ENCODE data around the gene PDLIM3. TPM values are rescaled to one million over a fixed set of nuclear protein-coding genes. Genes with fewer than 3 reads are reported as not detected.

The PDLIM3 gene
- total and polyA plus RNA-seq, 11 donors: 111 to 1,156 (median 246) TPM

- DNase-seq: no peak
- H3K36me3 ChIP-seq: no peaks in the 10 kb centered on the region
- H3K27ac ChIP-seq: no peak overlapping the region
- no peaks in the 10 kb centered on the region for H3K9me3 ChIP-seq
- no peak overlapping the region for H3K4me3 ChIP-seq
- 65 to 81% (median 70%) methylated on average over 1 of the region's 1 CpG for WGBS, 4 donors
- no peak for TF ChIP-seq POLR2A (IDR thresholded peaks at IDR 0.05)
- TF ChIP-seq, protein P1, sequence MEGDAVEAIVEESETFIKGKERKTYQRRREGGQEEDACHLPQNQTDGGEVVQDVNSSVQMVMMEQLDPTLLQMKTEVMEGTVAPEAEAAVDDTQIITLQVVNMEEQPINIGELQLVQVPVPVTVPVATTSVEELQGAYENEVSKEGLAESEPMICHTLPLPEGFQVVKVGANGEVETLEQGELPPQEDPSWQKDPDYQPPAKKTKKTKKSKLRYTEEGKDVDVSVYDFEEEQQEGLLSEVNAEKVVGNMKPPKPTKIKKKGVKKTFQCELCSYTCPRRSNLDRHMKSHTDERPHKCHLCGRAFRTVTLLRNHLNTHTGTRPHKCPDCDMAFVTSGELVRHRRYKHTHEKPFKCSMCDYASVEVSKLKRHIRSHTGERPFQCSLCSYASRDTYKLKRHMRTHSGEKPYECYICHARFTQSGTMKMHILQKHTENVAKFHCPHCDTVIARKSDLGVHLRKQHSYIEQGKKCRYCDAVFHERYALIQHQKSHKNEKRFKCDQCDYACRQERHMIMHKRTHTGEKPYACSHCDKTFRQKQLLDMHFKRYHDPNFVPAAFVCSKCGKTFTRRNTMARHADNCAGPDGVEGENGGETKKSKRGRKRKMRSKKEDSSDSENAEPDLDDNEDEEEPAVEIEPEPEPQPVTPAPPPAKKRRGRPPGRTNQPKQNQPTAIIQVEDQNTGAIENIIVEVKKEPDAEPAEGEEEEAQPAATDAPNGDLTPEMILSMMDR (IDR thresholded peaks at IDR 0.05): no peak
- no peaks in the 10 kb centered on the region for H3K27me3 ChIP-seq
- peak; percentile 14 to 62 (median 39) for ATAC-seq
- H3K4me1 ChIP-seq: peaks cover 0 to 4% (median 0%) of the 10 kb centered on the region in 12 donors
- intact Hi-C loops (cut with DNase I): no loop called here
These were observed 13.3 kb upstream of the PDLIM3 start for GRCh38 chr4:185548587-185548986.

DNA sequence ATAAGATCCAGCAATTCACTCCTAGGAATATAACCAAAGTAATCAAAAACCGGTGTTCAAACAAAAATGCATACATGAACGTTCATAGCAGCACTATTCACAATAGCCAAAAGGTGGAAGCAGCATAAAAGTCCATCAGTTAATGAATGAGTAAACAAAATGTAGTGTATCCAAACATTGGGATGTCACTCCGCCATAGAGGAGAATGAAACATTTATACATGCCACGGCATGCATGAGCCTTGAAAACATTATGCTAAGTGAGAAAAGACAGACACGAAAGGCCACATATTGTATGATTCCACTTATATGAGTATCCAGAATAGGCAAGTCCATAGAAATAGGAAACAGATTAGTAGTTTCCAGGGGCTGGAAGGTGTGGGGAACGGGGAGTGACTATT lies 11.0 kb upstream of the PDLIM3 start:
- Histone ChIP-seq H3K4me1 (peaks cover 0 to 11% (median 1%) of the 10 kb centered on the region in 12 donors), H3K36me3 (no peaks in the 10 kb centered on the region), H3K27ac (no peak overlapping the region), H3K4me3 (no peak overlapping the region), H3K9me3 (no peaks in the 10 kb centered on the region), H3K27me3 (no peaks in the 10 kb centered on the region)
- WGBS, 4 donors: 92 to 93% (median 92%) methylated on average over 6 of the region's 6 CpGs
- TF ChIP-seq POLR2A (IDR thresholded peaks at IDR 0.05): no peak
- TF ChIP-seq, protein P1 (IDR thresholded peaks at IDR 0.05): no peak
- DNase-seq (no peak), ATAC-seq (no peak)
- intact Hi-C loops (cut with DNase I): no loop called here

DNA sequence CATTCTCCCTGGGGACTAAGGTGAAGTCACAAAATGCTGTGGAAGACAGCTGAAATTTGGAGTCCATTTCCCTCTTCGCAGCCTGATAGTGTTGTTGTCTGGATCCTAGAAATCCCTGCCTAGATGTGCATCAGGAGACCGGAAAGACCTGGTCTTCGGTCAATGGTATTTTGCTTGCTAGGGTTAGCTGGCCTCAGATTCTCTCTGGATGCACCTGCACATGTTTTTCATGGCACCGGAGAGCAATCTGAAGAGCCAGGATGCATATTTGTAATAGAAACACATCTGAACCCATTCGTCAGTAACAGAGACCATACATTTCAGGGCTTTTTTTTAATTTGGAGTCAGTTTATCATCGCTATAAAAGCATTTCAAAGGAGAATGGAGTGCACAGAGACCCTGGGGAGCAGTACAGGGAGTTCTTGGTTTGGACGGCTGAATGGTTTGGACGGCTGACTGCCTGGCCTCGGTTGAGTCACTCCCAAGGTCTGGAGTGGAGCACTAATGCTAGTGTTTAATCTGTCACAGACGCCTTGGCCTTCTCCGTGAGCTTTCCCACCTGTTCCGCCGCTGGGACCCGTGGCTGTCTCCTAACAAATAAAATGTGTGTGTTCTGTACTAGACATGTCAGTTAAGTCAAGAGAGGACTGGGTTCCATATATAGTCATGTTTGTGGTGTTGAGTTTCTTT lies 7.5 kb upstream of the PDLIM3 start:
- no peaks in the 10 kb centered on the region for H3K27me3 ChIP-seq
- H3K4me3 ChIP-seq: peak overlapping the region in 1 of 12 donors; percentile 3
- H3K9me3 ChIP-seq: no peaks in the 10 kb centered on the region
- ATAC-seq: peak; percentile 75 to 91 (median 90)
- H3K4me1 ChIP-seq: peaks cover 0 to 23% (median 12%) of the 10 kb centered on the region in 12 donors
- intact Hi-C loops (cut with DNase I): loop anchor here in 1 of 10 donors (5.0 kb wide), 1 partner anchor 70 kb away; the partner anchor contains the start of gene CCDC110
- WGBS, 4 donors: 75 to 81% (median 78%) methylated on average over 14 of the region's 14 CpGs
- DNase-seq: peak; percentile 77 to 83 (median 79)
- H3K27ac ChIP-seq: peak overlapping the region in 6 of 12 donors; percentile 40 to 72 (median 62)
- no peaks in the 10 kb centered on the region for H3K36me3 ChIP-seq
- TF ChIP-seq, protein P1 (IDR thresholded peaks at IDR 0.05): no peak
- TF ChIP-seq POLR2A (IDR thresholded peaks at IDR 0.05): no peak

DNA sequence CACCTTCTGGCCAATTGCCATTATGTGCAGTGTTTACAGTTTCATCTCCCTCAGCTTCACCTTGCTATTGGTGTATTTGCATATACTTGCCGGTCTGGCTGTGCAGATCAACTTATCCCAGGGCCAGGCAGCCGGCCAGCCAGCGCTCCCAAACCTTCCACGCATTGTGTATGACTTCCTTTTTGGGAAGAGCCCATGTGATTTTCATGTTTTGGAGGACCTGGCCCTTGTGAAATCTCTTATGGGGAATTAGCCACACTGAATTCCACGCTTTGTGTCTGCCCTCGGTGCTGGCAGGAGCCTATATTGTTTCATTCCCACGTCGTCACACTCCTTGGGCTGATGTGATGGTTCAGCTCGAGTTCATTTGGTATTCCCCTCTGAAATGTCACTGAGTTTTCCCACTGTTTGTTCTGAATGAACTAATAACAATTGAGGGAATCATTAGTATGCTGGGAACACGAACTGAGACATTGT lies 6.0 kb upstream of the PDLIM3 start:
- Histone ChIP-seq H3K27me3 (no peaks in the 10 kb centered on the region), H3K36me3 (no peaks in the 10 kb centered on the region), H3K4me3 (no peak overlapping the region), H3K4me1 (peaks cover 0 to 27% (median 14%) of the 10 kb centered on the region in 12 donors), H3K27ac (peak overlapping the region in 10 of 12 donors; percentile 4 to 69 (median 46)), H3K9me3 (no peaks in the 10 kb centered on the region)
- ATAC-seq (peak; percentile 14 to 61 (median 52)), DNase-seq (peak; percentile 69 to 81 (median 71))
- TF ChIP-seq POLR2A (IDR thresholded peaks at IDR 0.05): no peak
- TF ChIP-seq, protein P1 (IDR thresholded peaks at IDR 0.05): no peak
- 19 to 20% (median 19%) methylated on average over 10 of the region's 10 CpGs for WGBS, 4 donors
- intact Hi-C loops (cut with DNase I): loop anchor here in 1 of 10 donors (5.0 kb wide), 1 partner anchor 69 kb away; the partner anchor contains the start of gene CCDC110
